ENCODE results near the gene ADORA2B.
A peak's percentile ranks its signal among the peaks of the same experiment; 100 is the strongest.

The ADORA2B gene

DNA sequence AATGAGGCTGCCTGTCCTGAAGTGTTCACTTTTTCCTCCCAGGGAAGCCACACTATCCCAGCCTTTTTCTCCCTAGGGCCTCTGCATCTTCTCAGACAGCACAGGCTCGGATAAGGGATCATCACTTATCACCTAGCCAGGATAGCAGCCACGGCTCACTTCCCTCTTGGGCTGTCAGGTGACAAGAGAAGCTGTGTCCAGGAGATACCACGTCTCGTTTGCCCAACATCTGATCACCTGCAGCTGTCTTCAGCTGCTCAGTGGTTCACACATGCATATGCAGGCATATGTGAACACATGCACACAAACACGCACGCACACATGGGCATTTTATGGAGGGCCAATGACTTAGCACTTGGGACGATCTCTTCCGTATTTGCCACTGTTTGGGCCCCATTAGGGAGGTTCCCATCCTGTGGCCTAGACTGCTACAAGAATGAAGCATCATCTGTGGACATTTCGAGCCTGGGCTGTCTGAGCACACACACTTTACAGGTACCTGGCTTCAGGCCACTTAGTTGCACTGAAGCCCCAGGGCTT is 32.4 kb upstream of the ADORA2B start:
- TF ChIP-seq, protein P1, sequence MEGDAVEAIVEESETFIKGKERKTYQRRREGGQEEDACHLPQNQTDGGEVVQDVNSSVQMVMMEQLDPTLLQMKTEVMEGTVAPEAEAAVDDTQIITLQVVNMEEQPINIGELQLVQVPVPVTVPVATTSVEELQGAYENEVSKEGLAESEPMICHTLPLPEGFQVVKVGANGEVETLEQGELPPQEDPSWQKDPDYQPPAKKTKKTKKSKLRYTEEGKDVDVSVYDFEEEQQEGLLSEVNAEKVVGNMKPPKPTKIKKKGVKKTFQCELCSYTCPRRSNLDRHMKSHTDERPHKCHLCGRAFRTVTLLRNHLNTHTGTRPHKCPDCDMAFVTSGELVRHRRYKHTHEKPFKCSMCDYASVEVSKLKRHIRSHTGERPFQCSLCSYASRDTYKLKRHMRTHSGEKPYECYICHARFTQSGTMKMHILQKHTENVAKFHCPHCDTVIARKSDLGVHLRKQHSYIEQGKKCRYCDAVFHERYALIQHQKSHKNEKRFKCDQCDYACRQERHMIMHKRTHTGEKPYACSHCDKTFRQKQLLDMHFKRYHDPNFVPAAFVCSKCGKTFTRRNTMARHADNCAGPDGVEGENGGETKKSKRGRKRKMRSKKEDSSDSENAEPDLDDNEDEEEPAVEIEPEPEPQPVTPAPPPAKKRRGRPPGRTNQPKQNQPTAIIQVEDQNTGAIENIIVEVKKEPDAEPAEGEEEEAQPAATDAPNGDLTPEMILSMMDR (IDR thresholded peaks at IDR 0.05): no peak
- no peak overlapping the region for H2AFZ ChIP-seq
- no peaks in the 10 kb centered on the region for H3K79me2 ChIP-seq

DNA sequence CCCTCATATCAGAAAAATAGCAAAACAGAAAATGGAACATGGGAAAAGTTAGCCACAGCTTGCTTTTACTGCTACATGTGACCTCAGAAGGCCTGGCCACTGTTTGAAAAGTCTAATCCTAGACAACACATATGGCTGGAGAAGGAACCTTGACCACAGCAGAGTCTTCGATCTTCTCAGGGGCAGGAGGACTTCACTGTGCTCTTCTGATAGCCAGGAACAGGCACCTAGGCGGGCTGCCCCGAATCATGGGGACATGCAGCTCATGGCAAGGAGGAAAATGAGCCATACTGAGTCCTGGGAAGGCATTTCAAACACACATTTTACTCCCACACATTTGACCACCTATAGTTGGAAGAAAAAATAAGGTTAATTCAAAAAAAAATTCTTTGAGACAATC is 31.1 kb upstream of the ADORA2B start:
- H3K4me2 ChIP-seq (ENCODE audit: low read length): no peak overlapping the region
- H3K27ac ChIP-seq: no peak overlapping the region
- H3K4me3 ChIP-seq (ENCODE audit: low read depth, low read length): no peak overlapping the region
- no peak overlapping the region for H2AFZ ChIP-seq
- H3K4me1 ChIP-seq: no peaks in the 10 kb centered on the region
- TF ChIP-seq, protein P1 (IDR thresholded peaks at IDR 0.05): no peak
- no peaks in the 10 kb centered on the region for H3K27me3 ChIP-seq (ENCODE audit: control insufficient read depth, insufficient read depth, low read length)
- no peaks in the 10 kb centered on the region for H3K9me3 ChIP-seq (ENCODE audit: control insufficient read depth, low read length)
- H3K79me2 ChIP-seq: no peaks in the 10 kb centered on the region
- no peaks in the 10 kb centered on the region for H3K36me3 ChIP-seq (ENCODE audit: control insufficient read depth, insufficient read depth, low read length)
- H3K9ac ChIP-seq: no peak overlapping the region

More for the DNA sequence above, 32.4 kb upstream of the ADORA2B start:
- Histone ChIP-seq H3K27ac (no peak overlapping the region), H3K36me3 (ENCODE audit: control insufficient read depth, insufficient read depth, low read length) (no peaks in the 10 kb centered on the region), H3K4me2 (ENCODE audit: low read length) (no peak overlapping the region), H3K4me1 (no peaks in the 10 kb centered on the region), H3K27me3 (ENCODE audit: control insufficient read depth, insufficient read depth, low read length) (no peaks in the 10 kb centered on the region), H3K9me3 (ENCODE audit: control insufficient read depth, low read length) (no peaks in the 10 kb centered on the region), H3K9ac (no peak overlapping the region), H3K4me3 (ENCODE audit: low read depth, low read length) (no peak overlapping the region)

DNA sequence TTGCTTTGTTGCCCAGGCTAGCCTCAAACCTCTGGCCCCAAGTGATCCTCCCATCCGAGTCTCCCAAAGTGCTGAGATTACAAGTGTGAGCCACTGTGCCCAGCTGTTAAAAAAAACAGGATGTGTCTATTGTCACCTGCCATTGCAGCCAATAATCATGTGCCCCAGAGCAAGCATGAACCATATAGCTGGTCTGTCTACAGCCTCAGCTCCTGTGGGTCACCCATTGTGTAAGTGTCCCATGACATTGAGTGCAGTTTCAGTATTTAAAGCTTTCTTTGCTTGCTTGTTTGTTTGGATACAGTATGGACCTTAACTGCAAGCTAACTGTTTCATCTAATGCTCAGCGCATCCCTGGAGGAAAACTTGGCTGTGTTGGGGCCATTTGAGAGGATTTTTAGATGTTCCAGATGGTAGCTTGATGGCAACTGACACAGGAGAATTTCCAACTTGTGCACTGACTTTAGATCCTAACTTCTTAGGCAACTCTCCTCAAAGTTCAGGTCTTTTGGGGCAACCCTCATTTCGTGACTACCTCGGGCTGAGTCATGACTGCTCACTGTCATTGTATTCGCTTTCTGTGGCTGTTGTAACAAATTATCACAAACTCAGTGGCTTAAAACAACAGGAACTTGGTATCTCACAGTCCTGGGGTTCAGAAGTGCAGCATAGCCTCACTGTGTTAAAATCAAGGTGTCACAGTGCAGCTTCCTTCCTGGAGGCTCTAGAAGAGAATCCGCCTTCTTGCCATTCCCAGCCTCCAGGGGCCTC is 30.3 kb upstream of the ADORA2B start:
- no peak overlapping the region for H3K9ac ChIP-seq
- no peaks in the 10 kb centered on the region for H3K79me2 ChIP-seq
- H3K36me3 ChIP-seq (ENCODE audit: control insufficient read depth, insufficient read depth, low read length): no peaks in the 10 kb centered on the region
- H3K27me3 ChIP-seq (ENCODE audit: control insufficient read depth, insufficient read depth, low read length): no peaks in the 10 kb centered on the region
- H3K4me2 ChIP-seq (ENCODE audit: low read length): no peak overlapping the region
- no peak overlapping the region for H2AFZ ChIP-seq
- H3K4me1 ChIP-seq: no peaks in the 10 kb centered on the region
- no peak overlapping the region for H3K4me3 ChIP-seq (ENCODE audit: low read depth, low read length)
- no peaks in the 10 kb centered on the region for H3K9me3 ChIP-seq (ENCODE audit: control insufficient read depth, low read length)
- no peak overlapping the region for H3K27ac ChIP-seq
- TF ChIP-seq, protein P1 (IDR thresholded peaks at IDR 0.05): no peak

DNA sequence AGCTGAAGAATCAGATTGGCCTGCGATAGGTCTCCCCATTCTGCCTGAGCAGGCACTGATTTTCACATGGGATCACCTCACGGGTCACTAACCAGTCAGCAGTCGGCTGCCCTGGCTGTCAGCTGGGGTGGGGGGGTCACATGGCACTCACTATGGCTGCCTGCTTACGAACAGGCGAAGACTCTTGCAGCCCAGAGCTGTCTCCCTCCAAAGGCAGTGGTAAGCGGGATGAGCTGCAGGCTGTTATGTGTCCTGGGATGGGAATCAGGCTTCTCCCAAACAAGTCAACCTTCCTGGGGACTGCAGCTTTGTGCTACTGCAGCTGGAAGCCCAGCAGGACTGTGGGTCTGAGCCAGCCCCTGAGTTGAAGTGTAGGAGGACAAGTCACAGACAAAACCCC is 29.0 kb upstream of the ADORA2B start:
- no peak overlapping the region for H3K4me3 ChIP-seq (ENCODE audit: low read depth, low read length)
- no peak overlapping the region for H2AFZ ChIP-seq
- no peaks in the 10 kb centered on the region for H3K9me3 ChIP-seq (ENCODE audit: control insufficient read depth, low read length)
- no peak overlapping the region for H3K4me2 ChIP-seq (ENCODE audit: low read length)
- H3K27ac ChIP-seq: no peak overlapping the region
- no peaks in the 10 kb centered on the region for H3K27me3 ChIP-seq (ENCODE audit: control insufficient read depth, insufficient read depth, low read length)
- H3K79me2 ChIP-seq: no peaks in the 10 kb centered on the region
- H3K4me1 ChIP-seq: no peaks in the 10 kb centered on the region
- H3K9ac ChIP-seq: no peak overlapping the region
- no peaks in the 10 kb centered on the region for H3K36me3 ChIP-seq (ENCODE audit: control insufficient read depth, insufficient read depth, low read length)
- TF ChIP-seq, protein P1 (IDR thresholded peaks at IDR 0.05): no peak

DNA sequence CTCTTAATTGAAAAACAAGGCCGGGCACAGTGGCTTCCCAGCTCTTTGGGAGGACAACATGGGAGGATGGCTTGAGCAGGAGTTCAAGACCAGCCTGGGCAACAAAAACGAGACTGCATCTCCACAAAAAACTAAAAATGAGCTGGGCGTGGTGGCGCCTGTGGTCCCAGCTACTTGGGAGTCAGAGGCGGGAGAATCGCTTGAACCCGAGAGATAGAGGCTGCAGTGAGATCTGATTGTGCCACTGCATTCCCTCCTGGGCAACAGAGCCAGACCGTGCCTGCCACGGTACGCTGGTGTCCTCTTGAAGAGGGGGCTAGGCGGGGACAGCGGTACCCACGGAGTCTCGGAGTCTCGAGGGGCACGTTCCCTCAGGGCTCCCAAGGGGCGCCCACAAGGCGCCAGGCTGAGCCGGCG is 27.9 kb upstream of the ADORA2B start:
- TF ChIP-seq, protein P1 (IDR thresholded peaks at IDR 0.05): no peak
- no peak overlapping the region for H3K9ac ChIP-seq
- no peak overlapping the region for H3K4me2 ChIP-seq (ENCODE audit: low read length)
- no peaks in the 10 kb centered on the region for H3K36me3 ChIP-seq (ENCODE audit: control insufficient read depth, insufficient read depth, low read length)
- H3K79me2 ChIP-seq: no peaks in the 10 kb centered on the region
- H3K27me3 ChIP-seq (ENCODE audit: control insufficient read depth, insufficient read depth, low read length): no peaks in the 10 kb centered on the region
- H3K9me3 ChIP-seq (ENCODE audit: control insufficient read depth, low read length): no peaks in the 10 kb centered on the region
- H3K4me3 ChIP-seq (ENCODE audit: low read depth, low read length): no peak overlapping the region
- H3K4me1 ChIP-seq: no peaks in the 10 kb centered on the region
- H2AFZ ChIP-seq: peak overlapping the region; percentile 36
- no peak overlapping the region for H3K27ac ChIP-seq
